K562 (cell line): ENCODE data around the gene DAP. TPM values are rescaled to one million over a fixed set of nuclear protein-coding genes. Genes with fewer than 3 reads are reported as not detected.

Experiments used
- ATAC-seq: fragments of 200-7000 bp; cut with Tn5 transposase; 3 replicates; pipeline ENCODE4 v1.9.1; 2020; ENCODE audit warnings: moderate library complexity
- BruUV-seq: library from RNA; stranded (reverse); fragments of 400-500 nt; replicated peaks from 2 replicates; lab custom pipeline; 2021; lab: Mats Ljungman, UMichigan
- CTCF ChIA-PET: fragments of 300-600 bp; formaldehyde crosslinking; extraction: SDS; loops from one replicate; lab custom pipeline; 2021; ENCODE audit warnings: low intra/inter-chr PET ratio; lab: Yijun Ruan, JAX
- POLR2A ChIA-PET: fragments of 300-600, 350-650 bp; sonication (Branson Sonifier 250); formaldehyde crosslinking; extraction: SDS; loops from one replicate; lab custom pipeline; 2021; ENCODE audit warnings: antibody characterized with exemption, inconsistent platforms; lab: Yijun Ruan, JAX
- DNase-seq, 4 experiments: peaks; one replicate each; pipeline versions ENCODE4 v3.0.0 to v3.0.0-alpha.2; 2011 to 2018; ENCODE audit warnings: low spot score in 3 of 4, mixed read lengths in 3 of 4; ENCODE audit errors: extremely low read depth in 1 of 4
- FAIRE-seq: peaks from 2 replicates; lab custom pipeline; 2011; peaks lifted over from hg19 to GRCh38; lab: Jason Lieb, UNC
- H2AFZ ChIP-seq: 2 replicates; pipeline ENCODE4 v1.6.0; 2011; ENCODE audit warnings: low read depth, low read length, control low read depth, inconsistent platforms
- H3K27ac ChIP-seq: fragments of 200-600 bp; 3 replicates; pipeline ENCODE4 v1.8.0; 2011; ENCODE audit warnings: low read depth, mild to moderate bottlenecking, control low read depth, inconsistent platforms, low read length, moderate library complexity, mixed read lengths; ENCODE audit errors: extremely low read depth
- H3K27me3 ChIP-seq, 2 experiments: fragments of 300-600 bp in 1 of 2; 2 replicates in 1 of 2; 3 replicates in 1 of 2; pipeline versions ENCODE4 v1.6.0 to v1.8.0; 2011; ENCODE audit warnings: inconsistent platforms in 2 of 2, low read length in 2 of 2, mild to moderate bottlenecking in 1 of 2, mixed read lengths in 1 of 2, moderate library complexity in 1 of 2; ENCODE audit not compliant: control insufficient read depth in 2 of 2, insufficient read depth in 2 of 2
- H3K36me3 ChIP-seq: fragments of 300-600 bp; 3 replicates; pipeline ENCODE4 v1.8.0; 2011; ENCODE audit warnings: mild to moderate bottlenecking, low read length, inconsistent platforms; ENCODE audit not compliant: control insufficient read depth, insufficient read depth
- H3K4me1 ChIP-seq, 2 experiments: fragments of 200-600 bp in 1 of 2; replicated peaks in 1 of 2; 2 replicates in 1 of 2; 3 replicates in 1 of 2; pipeline versions ENCODE4 v1.5.1 to v1.8.0; 2011; ENCODE audit warnings: inconsistent platforms in 2 of 2, low read length in 2 of 2, mild to moderate bottlenecking in 1 of 2, mixed read lengths in 1 of 2, moderate library complexity in 1 of 2; ENCODE audit not compliant: control insufficient read depth in 2 of 2, insufficient read depth in 2 of 2
- H3K4me2 ChIP-seq: 2 replicates; pipeline ENCODE4 v1.6.1; 2011; ENCODE audit warnings: low read length, control low read depth, inconsistent platforms, mixed read lengths; ENCODE audit not compliant: insufficient read depth
- H3K4me3 ChIP-seq: fragments of 200-600 bp; sonication (generic), shearing (Covaris generic); 2 replicates; pipeline ENCODE4 v1.5.1; 2016; ENCODE audit warnings: control low read depth, inconsistent platforms
- H3K79me2 ChIP-seq: fragments of 200-600 bp; 3 replicates; pipeline ENCODE4 v1.8.0; 2011; ENCODE audit warnings: low read length, inconsistent platforms; ENCODE audit not compliant: control insufficient read depth, insufficient read depth
- H3K9ac ChIP-seq, 2 experiments: 2 replicates each; pipeline versions ENCODE4 v1.6.0 to v1.6.1; 2011; ENCODE audit warnings: low read depth in 2 of 2, low read length in 2 of 2, control low read depth in 1 of 2, inconsistent platforms in 1 of 2, mild to moderate bottlenecking in 1 of 2, mixed read lengths in 1 of 2; ENCODE audit not compliant: insufficient read depth in 1 of 2
- H3K9me1 ChIP-seq: one replicate; pipeline ENCODE4 v1.6.0; 2011; ENCODE audit warnings: inconsistent platforms, mild to moderate bottlenecking, low read length, moderate library complexity; ENCODE audit not compliant: control insufficient read depth, insufficient read depth
- H3K9me3 ChIP-seq: replicated peaks from 2 replicates; pipeline ENCODE4 v1.5.1; 2011; ENCODE audit warnings: low read depth, low read length, inconsistent platforms; ENCODE audit not compliant: control insufficient read depth, insufficient read depth
- H4K20me1 ChIP-seq: replicated peaks from 2 replicates; pipeline ENCODE4 v1.6.1; 2011; ENCODE audit warnings: low read length, inconsistent platforms, mixed read lengths; ENCODE audit not compliant: control insufficient read depth, insufficient read depth
- CBX8 ChIP-seq: fragments of 200-600 bp; sonication (generic); IDR thresholded peaks from 2 replicates; pipeline ENCODE4 v1.6.1; 2012; ENCODE audit warnings: borderline replicate concordance, mixed run types, low read depth, mild to moderate bottlenecking, moderate library complexity, mixed read lengths, low read length, control low read depth, inconsistent platforms; ENCODE audit not compliant: poor library complexity, severe bottlenecking; ENCODE audit errors: extremely low read depth
- COPS2 ChIP-seq: fragments of 450-650 bp; conservative IDR thresholded peaks from 2 replicates; pipeline ENCODE4 v1.6.1; 2016; ENCODE audit warnings: mild to moderate bottlenecking, moderate library complexity
- DACH1 ChIP-seq: fragments of 450-650 bp; IDR thresholded peaks from 2 replicates; pipeline ENCODE4 v1.6.1; 2018; ENCODE audit not compliant: partially characterized antibody
- EHMT2 ChIP-seq: fragments of 450-650 bp; IDR thresholded peaks from 2 replicates; pipeline ENCODE4 v1.6.1; 2018; ENCODE audit warnings: antibody characterized with exemption
- EP300 ChIP-seq: IDR thresholded peaks from 2 replicates; pipeline ENCODE4 v1.6.1; 2012; ENCODE audit warnings: low read length, improper control_type of control experiment
- MAZ ChIP-seq, 2 experiments: fragments of 450-650 bp in 1 of 2; sonication (generic) in 1 of 2; formaldehyde crosslinking; IDR thresholded peaks in 1 of 2; conservative IDR thresholded peaks in 1 of 2; 2 replicates each; pipeline versions ENCODE4 v1.4.0 to v1.5.0; 2020; ENCODE audit warnings: mild to moderate bottlenecking in 1 of 2, missing genetic modification reagents in 1 of 2
- MBD2 ChIP-seq: sonication (generic); IDR thresholded peaks from 2 replicates; pipeline ENCODE4 v1.6.1; 2016; ENCODE audit warnings: low read depth, borderline replicate concordance
- MYNN ChIP-seq, 2 experiments: sonication (generic); formaldehyde crosslinking in 1 of 2; IDR thresholded peaks; 2 replicates each; pipeline versions ENCODE4 v1.5.0 to v1.6.1; 2016 to 2020; ENCODE audit warnings: antibody characterized with exemption in 1 of 2, missing genetic modification reagents in 1 of 2
- NONO ChIP-seq, 2 experiments: fragments of 200-400 bp in 1 of 2; fragments of 450-650 bp in 1 of 2; formaldehyde crosslinking in 1 of 2; IDR thresholded peaks; 2 replicates each; pipeline ENCODE4 v1.6.1; 2017; ENCODE audit warnings: low read depth in 2 of 2, mild to moderate bottlenecking in 2 of 2, moderate library complexity in 2 of 2, low read length in 1 of 2
- PHF20 ChIP-seq: fragments of 450-650 bp; IDR thresholded peaks from 2 replicates; pipeline ENCODE4 v1.6.1; 2018; ENCODE audit not compliant: partially characterized antibody
- RAD21 ChIP-seq, 2 experiments: fragments of 250-450 bp in 1 of 2; fragments of 450-650 bp in 1 of 2; sonication (Bioruptor Pico) in 1 of 2; formaldehyde crosslinking in 1 of 2; IDR thresholded peaks in 1 of 2; conservative IDR thresholded peaks in 1 of 2; 2 replicates each; pipeline versions ENCODE4 v1.4.0 to v1.8.0; 2020 to 2022; ENCODE audit warnings: mild to moderate bottlenecking in 2 of 2, moderate library complexity in 1 of 2
- RFX1 ChIP-seq: fragments of 450-650 bp; IDR thresholded peaks from 2 replicates; pipeline ENCODE4 v1.6.1; 2016; ENCODE audit warnings: mild to moderate bottlenecking, moderate library complexity
- SRSF9 ChIP-seq: fragments of 200-400 bp; formaldehyde crosslinking; IDR thresholded peaks from 2 replicates; pipeline ENCODE4 v1.6.1; 2017; ENCODE audit warnings: low read depth, low read length, borderline replicate concordance
- ZBTB2 ChIP-seq: fragments of 450-650 bp; IDR thresholded peaks from 2 replicates; pipeline ENCODE4 v1.6.1; 2016; ENCODE audit warnings: antibody characterized with exemption
- ZFP30 ChIP-seq: fragments of 250-450 bp; sonication (Bioruptor Pico); IDR thresholded peaks from 2 replicates; pipeline ENCODE4 v1.8.0; 2022; ENCODE audit warnings: moderate library complexity, mild to moderate bottlenecking, inconsistent platforms, borderline replicate concordance
- ZKSCAN8 ChIP-seq: fragments of 200-800 bp; sonication (Bioruptor generic); IDR thresholded peaks from 2 replicates; pipeline ENCODE4 v1.6.1; 2016; ENCODE audit warnings: missing genetic modification characterization, missing compliant biosample characterization
- ZNF277 ChIP-seq: fragments of 250-450 bp; sonication (Bioruptor Pico); IDR thresholded peaks from 2 replicates; pipeline ENCODE4 v1.8.0; 2022; ENCODE audit warnings: inconsistent platforms, mild to moderate bottlenecking, moderate library complexity, borderline replicate concordance
- ZNF583 ChIP-seq: fragments of 250-450 bp; sonication (Bioruptor Pico); IDR thresholded peaks from 2 replicates; pipeline ENCODE4 v1.4.0; 2020
- WGBS: fragments of 100-300 bp; shearing (Covaris generic); methylation state at CpG from one replicate; pipeline ENCODE4 v1.1.6; 2016; ENCODE audit warnings: low coverage, mixed read lengths; ENCODE audit not compliant: insufficient coverage; ENCODE audit errors: missing lambda C conversion rate; 5-methylcytosine and 5-hydroxymethylcytosine counted together
- in situ Hi-C: fragments of 300-500 bp; cut with MboI; formaldehyde crosslinking; loops from 4 replicates; pipeline ENCODE4 v1.15.0; 2018; ENCODE audit warnings: inconsistent platforms, mixed read lengths
- intact Hi-C: fragments of 100-400 bp; cut with micrococcal nuclease; formaldehyde crosslinking; loops from 2 replicates; pipeline ENCODE4 v1.14.2; 2022
- polyA plus RNA-seq, 8 experiments: library from polyadenylated mRNA; depleted of rRNA in 4 of 8; stranded (reverse) in 5 of 8; unstranded in 3 of 8; fragments of >200 nt; fragmentation: Nextera tagmentation in 2 of 8; fragmentation: Illumina TruSeq in 1 of 8; extraction: Ambion mirVana in 2 of 8; extraction: Trizol in 1 of 8; gene quantifications; 2 replicates each; pipeline versions ENCODE4 v1.2.1 to v1.2.3, GENCODE V29; 2011 to 2014; ENCODE audit warnings: inconsistent platforms in 1 of 8, missing spikeins in 1 of 8
- total RNA-seq, 7 experiments: library from RNA; depleted of rRNA in 6 of 7; stranded (reverse); fragments of >200 nt in 6 of 7; fragmentation: Illumina TruSeq in 2 of 7; extraction: Trizol in 2 of 7; gene quantifications; 2 replicates each; pipeline versions ENCODE4 v1.2.1 to v1.2.3, GENCODE V29; 2011 to 2021; ENCODE audit warnings: low replicate concordance in 1 of 7

Gene DAP
- total and polyA plus RNA-seq, 9 of the 15 experiments (the other 6 are each of a cell fraction or from before 2014, with no cell fraction given): 14.1 to 151 (median 34.5) TPM

- Histone ChIP-seq H3K9ac (peak overlapping the region; percentile 61 to 66; a peak in 3 of 4 replicates), H3K79me2 (peaks cover 69% of the 10 kb centered on the region), H3K9me1 (no peaks in the 10 kb centered on the region), H3K27ac (peak overlapping the region; percentile 82), H4K20me1 (no peaks in the 10 kb centered on the region), H3K9me3 (no peaks in the 10 kb centered on the region), H3K4me3 (no peak overlapping the region), H3K4me1 (peaks cover 24 to 55% of the 10 kb centered on the region in 2 experiments), H3K36me3 (peaks cover 70% of the 10 kb centered on the region), H2AFZ (0 out of 2 replicates have a peak overlapping the region, but pooled peaks have one; percentile 11), H3K4me2 (peak overlapping the region; percentile 64), H3K27me3 (no peaks in the 10 kb centered on the region)
- DNase-seq (peak; percentile 41 to 78 (median 53)), ATAC-seq (peak; percentile 74), FAIRE-seq (peak; percentile 83)
- intact Hi-C loops: no loop called here
- 19% methylated on average over 10 of the region's 10 CpGs for WGBS
- in situ Hi-C loops: no loop called here
- BruUV-seq: no TSS peak
- CTCF ChIA-PET: interaction anchor here (1.1 kb wide), 1 partner anchor 76 kb away, joined by 3 read pairs; no protein-coding TSS in a partner anchor
- POLR2A ChIA-PET: interaction anchor here (0.5 to 2.6 kb wide), 8 partner anchors 8 to 280 kb away, joined by 3 to 21 read pairs (median 3); no protein-coding TSS in a partner anchor
- no peak for TF ChIP-seq ZKSCAN8 (CRISPR knock-in tag)
- no peak for TF ChIP-seq DACH1
- 0 out of 2 replicates have a peak, but pooled peaks have one; percentile 22 for TF ChIP-seq MBD2
- TF ChIP-seq ZFP30: no peak
- TF ChIP-seq EP300: no peak
- TF ChIP-seq MAZ (CRISPR knock-in tag; conservative IDR thresholded peaks at IDR 0.05 in 1 of 2, IDR thresholded peaks at IDR 0.05 in 1 of 2): no peak
- TF ChIP-seq MYNN (IDR thresholded peaks at IDR 0.05): 0 out of 2 replicates have a peak, but pooled peaks have one; percentile 14
- no peak for TF ChIP-seq MYNN (CRISPR knock-in tag; IDR thresholded peaks at IDR 0.05)
- TF ChIP-seq EHMT2: no peak
- TF ChIP-seq ZNF583 (CRISPR knock-in tag): no peak
- TF ChIP-seq ZBTB2: no peak
- no peak for TF ChIP-seq SRSF9
- no peak for TF ChIP-seq RFX1
- TF ChIP-seq CBX8: no peak
- TF ChIP-seq NONO (IDR thresholded peaks at IDR 0.05; ENCODE audit: low read depth in 2 of 2, low read length in 1 of 2): no peak
- TF ChIP-seq COPS2: no peak
- TF ChIP-seq PHF20: no peak
- TF ChIP-seq RAD21 (CRISPR knock-in tag; conservative IDR thresholded peaks at IDR 0.05 in 1 of 2, IDR thresholded peaks at IDR 0.05 in 1 of 2): no peak
- no peak for TF ChIP-seq ZNF277
Measured at GRCh38 chr5:10726179-10726912, 34.7 kb downstream of the DAP start.
